CD14-positive monocyte (primary cell): Measurements from ENCODE around the gene CHST11. TPM values are rescaled to one million over a fixed set of nuclear protein-coding genes. Genes with fewer than 3 reads are reported as not detected.
"Not testable (repeated sequence)": the region's sequence is repeated elsewhere in the genome, so short reads cannot be mapped to it uniquely, and the experiment has no call there.

Source experiments
- DNase-seq, 3 donors: peaks; one replicate each; pipeline ENCODE4 v3.0.0-alpha.2; 2011 to 2022
- H2AFZ ChIP-seq: 2 replicates; pipeline ENCODE4 v1.6.0; 2012; ENCODE audit warnings: mild to moderate bottlenecking, low read depth, low read length, inconsistent platforms; ENCODE audit not compliant: insufficient read depth, poor library complexity, severe bottlenecking
- H3K27ac ChIP-seq, 2 donors: 1 replicate in 1 of 2; 2 replicates in 1 of 2; pipeline ENCODE4 v1.5.1; 2012 to 2013; ENCODE audit warnings: low read length in 2 of 2, control low read depth in 1 of 2, inconsistent platforms in 1 of 2, low read depth in 1 of 2, mild to moderate bottlenecking in 1 of 2
- H3K27me3 ChIP-seq, 2 donors: one replicate each; pipeline versions ENCODE4 v1.6.0 to v1.6.1; 2011 to 2013; ENCODE audit warnings: low read length in 2 of 2; ENCODE audit not compliant: control insufficient read depth in 2 of 2, insufficient read depth in 2 of 2
- H3K36me3 ChIP-seq, 2 donors: replicated peaks in 1 of 2; 1 replicate in 1 of 2; 2 replicates in 1 of 2; pipeline versions ENCODE4 v1.5.1 to v1.6.1; 2012 to 2013; ENCODE audit warnings: low read length in 2 of 2, control low read depth in 1 of 2, inconsistent platforms in 1 of 2, mild to moderate bottlenecking in 1 of 2; ENCODE audit not compliant: insufficient read depth in 2 of 2, control insufficient read depth in 1 of 2
- H3K4me1 ChIP-seq, 2 donors: 1 replicate in 1 of 2; 2 replicates in 1 of 2; pipeline versions ENCODE4 v1.5.1 to v1.6.1; 2012 to 2013; ENCODE audit warnings: low read length in 2 of 2, control low read depth in 1 of 2, inconsistent platforms in 1 of 2, mild to moderate bottlenecking in 1 of 2, moderate library complexity in 1 of 2; ENCODE audit not compliant: insufficient read depth in 2 of 2, control insufficient read depth in 1 of 2
- H3K4me2 ChIP-seq: replicated peaks from 2 replicates; pipeline ENCODE3; 2012; ENCODE audit warnings: low read length, moderate library complexity, mild to moderate bottlenecking; ENCODE audit not compliant: poor library complexity, severe bottlenecking; ENCODE audit errors: extremely low read depth
- H3K4me3 ChIP-seq, 3 experiments: fragments of 200-600 bp in 1 of 3; sonication (generic) in 1 of 3; replicated peaks in 1 of 3; 1 replicate in 2 of 3; 2 replicates in 1 of 3; pipeline ENCODE4 v1.5.1; 2011 to 2013; ENCODE audit warnings: low read length in 3 of 3, mild to moderate bottlenecking in 3 of 3, control low read depth in 2 of 3, low read depth in 2 of 3, inconsistent platforms in 1 of 3, moderate library complexity in 1 of 3
- H3K79me2 ChIP-seq: 2 replicates; pipeline ENCODE4 v1.6.0; 2012; ENCODE audit warnings: mild to moderate bottlenecking, control low read depth, inconsistent platforms, low read length, moderate library complexity; ENCODE audit not compliant: insufficient read depth
- H3K9ac ChIP-seq: 2 replicates; pipeline ENCODE4 v1.6.0; 2017; ENCODE audit warnings: low read length, mild to moderate bottlenecking; ENCODE audit not compliant: insufficient read depth, poor library complexity, severe bottlenecking
- H3K9me3 ChIP-seq, 2 donors: replicated peaks in 1 of 2; 1 replicate in 1 of 2; 2 replicates in 1 of 2; pipeline versions ENCODE4 v1.5.1 to v1.6.1; 2012 to 2013; ENCODE audit warnings: low read length in 2 of 2, control low read depth in 1 of 2; ENCODE audit not compliant: control insufficient read depth in 1 of 2, insufficient read depth in 1 of 2
- H4K20me1 ChIP-seq: 2 replicates; pipeline ENCODE4 v1.6.0; 2012; ENCODE audit warnings: mild to moderate bottlenecking, low read length, control low read depth, moderate library complexity; ENCODE audit not compliant: insufficient read depth
- H3K27ac Mint-ChIP-seq, 7 donors: one replicate each; pipeline ENCODE4 v1.8.0; 2020; ENCODE audit warnings: mild to moderate bottlenecking in 7 of 7, mixed read lengths in 7 of 7, moderate library complexity in 6 of 7, inconsistent platforms in 2 of 7
- H3K27me3 Mint-ChIP-seq, 3 donors: one replicate each; pipeline ENCODE4 v1.8.0; 2021 to 2022; ENCODE audit warnings: low read depth in 3 of 3, mild to moderate bottlenecking in 3 of 3, mixed read lengths in 3 of 3, moderate library complexity in 3 of 3, inconsistent platforms in 1 of 3
- H3K36me3 Mint-ChIP-seq, 2 donors: one replicate each; pipeline ENCODE4 v1.8.0; 2020; ENCODE audit warnings: mixed read lengths in 2 of 2, inconsistent platforms in 1 of 2, mild to moderate bottlenecking in 1 of 2
- H3K4me1 Mint-ChIP-seq: one replicate; pipeline ENCODE4 v1.8.0; 2020; ENCODE audit warnings: mild to moderate bottlenecking, mixed read lengths
- H3K4me3 Mint-ChIP-seq, 2 donors: one replicate each; pipeline ENCODE4 v1.8.0; 2020; ENCODE audit warnings: mild to moderate bottlenecking in 2 of 2, mixed read lengths in 2 of 2, moderate library complexity in 1 of 2
- H3K9me3 Mint-ChIP-seq, 7 donors: one replicate each; pipeline ENCODE4 v1.8.0; 2020 to 2022; ENCODE audit warnings: mixed read lengths in 7 of 7, mild to moderate bottlenecking in 6 of 7, moderate library complexity in 6 of 7, inconsistent platforms in 2 of 7
- WGBS: methylation state at CpG from one replicate; pipeline ENCODE4 v1.1.5; 2013; ENCODE audit warnings: missing lambda C conversion rate; ENCODE audit not compliant: insufficient coverage; 5-methylcytosine and 5-hydroxymethylcytosine counted together
- intact Hi-C, 2 donors: fragments of 100-400 bp; cut with micrococcal nuclease; formaldehyde crosslinking; loops; one replicate each; pipeline versions ENCODE4 v1.15.0 to v1.15.1; 2023
- polyA plus RNA-seq, 3 donors: library from polyadenylated mRNA; depleted of rRNA in 1 of 3; unstranded in 2 of 3; stranded (reverse) in 1 of 3; fragments of 300-500 nt in 2 of 3; fragments of >200 nt in 1 of 3; fragmentation: Illumina TruSeq in 2 of 3; gene quantifications; 1 replicate in 2 of 3; 2 replicates in 1 of 3; pipeline ENCODE4 v1.2.3, GENCODE V29; 2012 to 2021
- TF ChIP-seq, protein P1 (sequence below): fragments of 200-600 bp; IDR thresholded peaks from one replicate; pipeline ENCODE4 v1.8.0; 2022; ENCODE audit warnings: antibody characterized with exemption, mild to moderate bottlenecking

CHST11 gene
- polyA plus RNA-seq, 3 donors, result 44.4 to 66.6 (median 48.4) TPM

DNA sequence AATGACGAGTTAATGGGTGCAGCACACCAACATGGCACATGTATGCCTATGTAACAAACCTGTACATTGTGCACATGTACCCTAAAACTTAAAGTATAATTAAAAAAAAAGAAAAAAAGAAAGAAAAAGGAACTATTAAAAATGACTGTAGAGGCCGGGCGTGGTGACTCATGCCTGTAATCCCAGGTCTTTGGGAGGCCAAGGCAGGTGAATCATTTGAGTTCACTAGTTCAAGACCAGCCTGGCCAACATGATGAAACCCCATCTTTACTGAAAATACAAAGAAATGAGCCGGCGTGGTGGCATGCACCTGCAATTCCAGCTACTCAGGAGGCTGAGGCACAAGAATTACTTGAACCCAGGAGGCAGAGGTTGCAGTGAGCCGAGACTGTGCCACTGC is 118.0 kb downstream of the CHST11 start:
- H3K27me3 ChIP-seq, H3K4me3 Mint-ChIP-seq, H3K27ac ChIP-seq, H3K4me2 ChIP-seq, H3K4me3 ChIP-seq, H3K9me3 ChIP-seq, H3K9me3 Mint-ChIP-seq, intact Hi-C loops, H2AFZ ChIP-seq, H3K27me3 Mint-ChIP-seq, H3K9ac ChIP-seq, H3K36me3 ChIP-seq: not testable (repeated sequence)
- Histone ChIP-seq H4K20me1 (peaks cover 68% of the 10 kb centered on the region), H3K4me1 (peaks cover 25 to 49% of the 10 kb centered on the region in 2 donors), H3K79me2 (peaks cover 72% of the 10 kb centered on the region)
- WGBS, result 22% methylated on average over 3 of the region's 6 CpGs
- DNase-seq, result peak; percentile 45 to 77 (median 59)
- Mint-ChIP-seq H3K4me1 (peaks cover 72% of the 10 kb centered on the region), H3K27ac (peak overlapping the region; percentile 36 to 85 (median 76)), H3K36me3 (peaks cover 16 to 19% of the 10 kb centered on the region in 2 donors)

DNA sequence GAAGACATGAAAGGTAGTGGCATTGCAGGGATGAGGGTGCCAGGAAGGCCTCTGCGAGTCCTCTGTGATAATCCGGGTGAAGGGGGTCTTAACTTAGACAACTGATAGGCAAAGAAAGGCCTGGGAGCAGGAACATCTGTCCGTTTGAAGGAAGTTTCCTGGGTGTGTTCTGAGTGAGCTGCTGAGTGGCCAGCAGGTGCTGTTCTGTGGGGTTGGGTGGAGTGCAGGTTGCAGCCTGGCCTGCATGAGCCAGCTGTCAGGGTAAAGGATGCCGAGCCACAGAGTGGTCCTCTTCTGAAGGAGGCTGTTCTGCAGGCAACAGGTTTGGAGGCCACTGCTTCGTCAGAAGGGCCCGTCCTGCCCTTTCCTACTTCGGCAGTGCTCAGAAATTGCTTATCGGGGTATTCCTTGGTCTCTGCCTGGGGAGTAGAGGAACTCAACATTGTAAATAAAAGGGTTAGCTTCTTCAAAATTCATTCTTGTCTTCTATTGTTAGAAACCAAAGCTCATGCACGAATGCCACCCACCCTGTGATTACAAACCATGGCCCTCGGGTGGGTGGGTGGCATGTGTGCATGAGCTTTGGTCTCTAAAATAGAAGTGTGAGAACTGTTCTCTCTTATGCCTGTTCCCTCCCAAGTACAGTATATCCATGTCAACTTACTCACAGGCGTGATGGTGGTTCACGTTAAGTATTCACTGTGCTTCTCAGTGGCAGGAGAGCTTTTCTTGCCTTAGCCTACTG is 118.9 kb downstream of the CHST11 start:
- Mint-ChIP-seq H3K36me3 (peaks cover 16 to 19% of the 10 kb centered on the region in 2 donors), H3K9me3 (peaks cover 0 to 3% (median 0%) of the 10 kb centered on the region in 7 donors), H3K4me3 (no peak overlapping the region), H3K27ac (peak overlapping the region in 5 of 7 donors; percentile 61 to 84 (median 77)), H3K4me1 (peaks cover 72% of the 10 kb centered on the region), H3K27me3 (no peaks in the 10 kb centered on the region)
- no peaks in the 10 kb centered on the region for H3K27me3 ChIP-seq
- WGBS, result 77% methylated on average over 9 of the region's 12 CpGs
- H3K9ac ChIP-seq, result no peak overlapping the region
- TF ChIP-seq, protein P1, sequence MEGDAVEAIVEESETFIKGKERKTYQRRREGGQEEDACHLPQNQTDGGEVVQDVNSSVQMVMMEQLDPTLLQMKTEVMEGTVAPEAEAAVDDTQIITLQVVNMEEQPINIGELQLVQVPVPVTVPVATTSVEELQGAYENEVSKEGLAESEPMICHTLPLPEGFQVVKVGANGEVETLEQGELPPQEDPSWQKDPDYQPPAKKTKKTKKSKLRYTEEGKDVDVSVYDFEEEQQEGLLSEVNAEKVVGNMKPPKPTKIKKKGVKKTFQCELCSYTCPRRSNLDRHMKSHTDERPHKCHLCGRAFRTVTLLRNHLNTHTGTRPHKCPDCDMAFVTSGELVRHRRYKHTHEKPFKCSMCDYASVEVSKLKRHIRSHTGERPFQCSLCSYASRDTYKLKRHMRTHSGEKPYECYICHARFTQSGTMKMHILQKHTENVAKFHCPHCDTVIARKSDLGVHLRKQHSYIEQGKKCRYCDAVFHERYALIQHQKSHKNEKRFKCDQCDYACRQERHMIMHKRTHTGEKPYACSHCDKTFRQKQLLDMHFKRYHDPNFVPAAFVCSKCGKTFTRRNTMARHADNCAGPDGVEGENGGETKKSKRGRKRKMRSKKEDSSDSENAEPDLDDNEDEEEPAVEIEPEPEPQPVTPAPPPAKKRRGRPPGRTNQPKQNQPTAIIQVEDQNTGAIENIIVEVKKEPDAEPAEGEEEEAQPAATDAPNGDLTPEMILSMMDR, result no peak
- peaks cover 73% of the 10 kb centered on the region for H3K79me2 ChIP-seq
- DNase-seq, result no peak
- H3K27ac ChIP-seq, result peak overlapping the region in 1 of 2 donors; percentile 50
- intact Hi-C loops, result no loop called here
- H3K4me3 ChIP-seq, result no peak overlapping the region
- no peaks in the 10 kb centered on the region for H3K9me3 ChIP-seq
- H4K20me1 ChIP-seq, result peaks cover 68% of the 10 kb centered on the region
- no peak overlapping the region for H2AFZ ChIP-seq
- H3K4me2 ChIP-seq, result no peak overlapping the region
- peaks cover 20 to 49% of the 10 kb centered on the region in 2 donors for H3K4me1 ChIP-seq
- no peaks in the 10 kb centered on the region for H3K36me3 ChIP-seq
